Suprapubic skin (tissue), 3 donors: ENCODE measurements around the gene DGKB.
A peak's percentile ranks its signal among the peaks of the same experiment; 100 is the strongest.

Experiments used
- CTCF ChIP-seq, 2 donors: fragments of 200-600 bp in 1 of 2; fragments of 450-650 bp in 1 of 2; sonication (generic) in 1 of 2; IDR thresholded peaks; one replicate each; pipeline ENCODE4 v1.5.1; 2016 to 2019; ENCODE audit warnings: antibody characterized with exemption in 2 of 2, mild to moderate bottlenecking in 1 of 2, moderate library complexity in 1 of 2
- POLR2AphosphoS5 ChIP-seq, 3 donors: sonication (generic); formaldehyde crosslinking; IDR thresholded peaks; one replicate each; pipeline ENCODE4 v1.6.1; 2017; ENCODE audit warnings: antibody characterized with exemption in 3 of 3

GRCh38 chr7:14457568-14458453 is 444.7 kb downstream of the DGKB start:
- TF ChIP-seq CTCF (IDR thresholded peaks at IDR 0.05): peak; percentile 17 to 68
- TF ChIP-seq POLR2AphosphoS5 (IDR thresholded peaks at IDR 0.05): no peak
